GM12872 (cell line): Measurements from ENCODE around the gene PCBP3.

Experiments
- CTCF ChIP-seq: IDR thresholded peaks from 3 replicates; pipeline ENCODE4 v1.5.1; 2011; ENCODE audit warnings: low read depth, mild to moderate bottlenecking, low read length, moderate library complexity; ENCODE audit not compliant: insufficient read depth

Gene PCBP3

GRCh38 chr21:45947716-45948255, 304.3 kb downstream of the PCBP3 start:
- TF ChIP-seq CTCF = no peak

- TF ChIP-seq CTCF = no peak
Measured at GRCh38 chr21:45948576-45949141, 305.1 kb downstream of the PCBP3 start.

GRCh38 chr21:45949928-45950739, 306.6 kb downstream of the PCBP3 start:
- TF ChIP-seq CTCF = no peak

- no peak for TF ChIP-seq CTCF
Measured at GRCh38 chr21:45950740-45951515, 307.4 kb downstream of the PCBP3 start.

GRCh38 chr21:45951676-45952075, 308.2 kb downstream of the PCBP3 start:
- no peak for TF ChIP-seq CTCF

GRCh38 chr21:45952974-45953373, 309.4 kb downstream of the PCBP3 start:
- TF ChIP-seq CTCF = no peak

GRCh38 chr21:45954261-45954660, 310.7 kb downstream of the PCBP3 start:
- TF ChIP-seq CTCF = no peak
